IPS-NIHi7 (cell line): ENCODE data around the gene GABRB2.
"Not testable (repeated sequence)": the region's sequence is repeated elsewhere in the genome, so short reads cannot be mapped to it uniquely, and the experiment has no call there.

Experiments used
- DNase-seq: peaks from one replicate; pipeline ENCODE4 v3.0.0; 2012; ENCODE audit warnings: mixed read lengths; ENCODE audit errors: extremely low spot score

GABRB2 gene

DNA sequence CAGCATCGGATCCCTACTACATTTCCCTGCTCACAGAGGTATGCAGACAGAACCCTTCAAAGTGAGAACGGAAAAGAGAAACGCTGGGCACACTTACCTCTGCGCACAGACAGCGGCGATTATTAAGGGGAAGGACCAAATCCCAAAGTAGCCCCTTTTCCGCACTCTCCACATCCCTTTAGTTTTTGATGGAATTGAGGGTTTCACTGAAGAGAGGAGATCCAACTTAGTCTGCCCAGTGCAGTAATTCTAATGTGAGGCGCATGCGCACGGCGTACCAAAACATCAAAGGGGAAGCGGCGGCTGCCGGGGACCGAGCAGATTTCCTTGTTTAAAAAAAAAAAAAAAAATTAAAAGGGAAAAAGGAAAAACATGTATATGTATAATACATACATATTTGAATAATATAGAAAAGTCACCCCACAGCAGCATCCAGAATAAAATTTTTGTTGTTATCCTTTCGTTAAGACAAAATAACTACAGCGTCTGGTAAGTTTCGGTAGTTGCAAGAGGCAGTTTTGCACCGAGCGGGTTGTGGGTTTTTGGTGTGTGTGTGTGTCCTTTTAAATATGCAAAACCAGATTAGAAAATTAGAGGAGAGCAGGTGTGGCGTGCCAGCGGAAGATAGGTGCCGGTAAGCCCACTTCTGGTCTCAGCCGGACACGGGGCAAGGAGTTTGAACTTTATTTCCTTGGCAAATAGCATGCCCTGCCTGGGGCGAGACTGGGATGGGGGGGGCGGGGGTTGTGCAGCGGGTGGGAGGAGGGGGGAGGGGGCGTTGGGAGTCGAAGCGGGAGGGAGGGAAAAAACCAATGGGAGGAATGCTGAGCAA lies at the start of gene GABRB2:
Gene GABRB2, minus strand, starts transcription at position 256 of the 832 bp plus-strand sequence. Its CDS starts 82 bp downstream, at position 174.
- DNase-seq: peak; percentile 49

- DNase-seq: no peak
These were observed 39.3 kb upstream of the GABRB2 start for GRCh38 chr5:161585798-161586197.

DNA sequence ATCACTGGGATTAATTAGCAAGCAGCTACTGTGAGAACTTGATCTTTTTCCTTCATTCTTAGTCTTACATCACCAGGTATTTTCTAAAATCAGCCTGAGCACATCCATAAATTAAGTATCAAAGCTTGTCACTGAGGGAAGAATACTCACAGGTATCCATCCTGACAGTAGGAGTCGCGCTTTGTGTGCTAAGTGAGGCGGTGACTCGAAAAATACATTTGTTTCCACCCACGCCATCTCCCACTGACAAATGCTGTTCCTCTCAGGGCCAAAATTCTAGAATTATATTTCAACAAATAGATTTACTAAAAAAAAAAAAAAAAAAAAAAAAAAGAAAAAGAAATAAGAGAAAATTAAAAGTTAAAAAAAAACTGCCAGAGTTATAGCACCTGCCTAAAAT lies 34.1 kb upstream of the GABRB2 start:
- no peak for DNase-seq

- DNase-seq: no peak
These were observed 26.4 kb upstream of the GABRB2 start for GRCh38 chr5:161572914-161573313.

DNA sequence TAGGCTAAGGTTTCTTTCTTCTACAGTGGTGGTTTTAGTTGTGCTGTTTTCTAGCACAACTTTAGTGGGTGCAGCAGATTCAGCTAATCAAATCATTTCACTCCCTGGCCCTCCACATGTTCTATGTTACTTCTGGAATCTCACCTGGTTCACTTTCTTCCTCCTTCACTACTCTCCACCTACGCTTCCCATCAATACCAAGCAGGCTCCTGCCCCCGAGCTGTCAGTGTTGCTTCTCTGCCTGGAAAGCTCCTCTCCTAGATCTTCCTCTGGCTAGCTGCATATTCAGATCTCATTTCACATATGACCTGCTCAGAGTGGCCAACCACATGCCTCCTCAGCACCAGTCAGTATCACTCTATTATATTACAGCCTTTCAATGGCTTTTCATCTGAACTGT lies 19.6 kb upstream of the GABRB2 start:
- DNase-seq: no peak

DNA sequence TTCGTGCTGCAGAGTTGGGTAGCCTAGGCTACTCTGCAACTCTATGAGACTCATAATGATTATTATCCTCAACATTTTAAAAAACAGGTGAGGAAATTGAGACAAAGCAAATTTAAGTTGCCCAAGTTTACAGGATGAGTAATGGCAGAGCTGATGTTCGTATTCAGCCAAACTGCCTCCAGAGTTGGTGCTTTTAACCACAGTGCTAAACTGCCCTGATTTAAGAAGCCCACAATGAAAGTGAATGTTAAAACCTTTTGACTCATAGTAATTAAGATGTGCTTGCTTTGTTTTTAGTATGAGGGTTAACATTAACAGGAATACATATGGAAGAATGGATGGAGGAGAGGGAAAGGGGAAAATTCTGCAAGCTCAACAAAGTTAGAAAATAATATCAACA lies 15.9 kb upstream of the GABRB2 start:
- DNase-seq: no peak

DNA sequence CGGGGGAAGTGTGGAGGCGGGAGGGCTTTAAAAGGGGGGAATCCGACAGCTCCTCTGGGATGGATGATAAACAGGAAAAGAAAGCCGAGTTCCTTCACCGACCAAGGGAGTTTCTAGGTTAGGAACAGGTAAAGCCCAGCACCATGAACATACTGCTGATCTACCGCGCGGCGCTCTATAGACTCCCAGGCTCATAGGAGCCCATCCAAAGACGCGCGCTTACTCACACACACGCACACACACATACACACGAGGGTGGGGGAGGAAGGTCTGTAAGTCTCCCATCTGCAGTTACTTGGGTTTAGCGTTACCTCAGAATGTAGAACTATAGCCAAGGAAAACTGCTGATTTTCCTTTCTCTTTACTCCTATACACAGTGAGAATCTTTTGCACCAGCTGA lies 2.6 kb upstream of the GABRB2 start:
- peak; percentile 23 for DNase-seq

DNA sequence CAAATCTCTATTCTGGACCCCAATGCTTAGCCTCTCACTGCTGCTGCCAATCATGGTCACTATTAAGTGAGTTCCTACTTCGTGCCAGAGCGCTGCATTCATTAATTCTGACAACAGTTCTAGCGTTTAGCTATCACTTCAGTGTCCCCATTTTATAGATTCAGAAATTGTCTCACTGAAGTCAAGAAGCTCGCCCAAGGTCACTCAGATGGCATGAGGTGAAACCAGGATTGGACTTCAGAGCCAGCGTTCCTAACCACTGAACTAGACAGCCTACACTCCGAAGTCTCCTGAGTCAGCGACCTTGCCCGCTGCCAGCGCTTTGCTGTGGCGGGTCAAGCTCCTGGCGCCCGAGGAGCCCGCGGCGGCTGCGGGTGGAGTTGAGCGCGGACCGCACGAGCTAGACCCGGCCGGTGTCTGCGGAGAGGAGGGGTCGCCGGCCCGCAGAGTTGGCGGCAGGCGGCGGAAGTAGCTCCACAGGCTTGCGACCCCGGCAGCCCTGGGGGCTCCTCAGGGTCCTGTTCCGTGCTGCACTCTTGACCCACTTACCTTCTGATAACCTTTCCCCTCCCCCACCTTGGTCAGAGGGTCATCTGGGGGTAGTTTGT lies 2.1 kb upstream of the GABRB2 start:
- DNase-seq: peak; percentile 32

GRCh38 chr5:161547738-161548486 lies 1.4 kb upstream of the GABRB2 start:
- DNase-seq: peak; percentile 31

DNA sequence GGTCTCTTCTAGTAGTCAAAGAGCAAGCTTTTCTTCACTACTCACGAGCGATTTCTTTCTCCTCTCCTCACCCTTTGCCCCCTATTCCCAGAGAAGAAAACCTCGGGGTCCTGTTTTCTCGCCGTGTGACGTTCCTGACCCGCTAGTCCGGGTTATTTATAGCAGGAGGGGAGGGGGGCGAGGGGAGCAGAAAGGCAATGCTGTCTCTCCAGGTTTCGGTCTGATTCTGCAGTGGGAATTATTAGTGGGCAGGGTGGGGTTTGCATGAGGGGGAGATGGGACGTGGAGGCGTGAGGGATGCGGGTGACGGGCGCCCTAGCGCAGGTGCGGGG lies 847 bp upstream of the GABRB2 start:
- peak; percentile 12 for DNase-seq

GRCh38 chr5:161546095-161546469 lies 443 bp downstream of the GABRB2 start:
- no peak for DNase-seq

GRCh38 chr5:161545344-161546094 lies 1.0 kb downstream of the GABRB2 start:
- no peak for DNase-seq

- DNase-seq: peak; percentile 78
These were observed 2.2 kb downstream of the GABRB2 start for GRCh38 chr5:161544350-161544765.

DNA sequence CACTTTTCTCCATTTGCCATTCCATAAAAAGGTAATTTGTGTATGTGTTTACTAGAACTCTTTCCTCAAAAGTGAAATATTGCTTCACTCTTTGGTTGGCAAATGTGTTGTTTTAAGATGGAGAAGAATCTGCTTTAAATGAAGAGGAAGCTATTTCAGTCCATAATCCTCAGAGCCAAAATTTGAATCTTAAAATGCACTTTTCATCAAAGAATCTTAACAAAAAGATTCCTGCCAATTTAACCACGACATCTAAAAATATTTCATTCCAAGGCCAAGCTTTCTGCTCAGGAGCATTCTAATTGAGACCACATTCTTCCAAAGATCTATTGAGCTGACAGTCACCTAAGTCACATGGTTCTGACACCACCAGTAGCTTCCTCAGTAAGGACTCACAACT lies 7.5 kb downstream of the GABRB2 start:
- DNase-seq: no peak

DNA sequence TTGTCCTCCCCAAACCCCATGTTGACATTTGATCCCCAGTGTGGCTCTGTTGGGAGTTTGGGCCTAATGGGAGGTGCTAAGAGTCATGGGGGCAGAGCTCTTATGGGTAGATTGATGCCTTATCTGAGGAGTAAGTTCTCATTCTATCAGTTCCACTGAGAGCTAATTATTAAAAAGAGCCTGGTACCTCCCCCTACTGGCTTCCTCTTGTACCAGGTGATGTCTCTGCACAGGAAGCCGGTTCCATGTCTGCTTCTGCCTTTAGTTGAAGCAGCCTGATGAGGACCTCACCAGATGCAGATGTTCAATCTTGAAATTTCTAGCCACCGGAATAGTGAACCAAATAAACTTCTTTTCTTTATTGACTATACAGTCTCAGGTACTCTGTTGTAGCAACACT lies 10.8 kb downstream of the GABRB2 start:
- peak; percentile 10 for DNase-seq

- DNase-seq: no peak
These were observed 15.8 kb downstream of the GABRB2 start for GRCh38 chr5:161530700-161531099.

- DNase-seq: no peak
These were observed 32.6 kb downstream of the GABRB2 start for GRCh38 chr5:161513942-161514341.

GRCh38 chr5:161507591-161507990 lies 38.9 kb downstream of the GABRB2 start:
- no peak for DNase-seq

DNA sequence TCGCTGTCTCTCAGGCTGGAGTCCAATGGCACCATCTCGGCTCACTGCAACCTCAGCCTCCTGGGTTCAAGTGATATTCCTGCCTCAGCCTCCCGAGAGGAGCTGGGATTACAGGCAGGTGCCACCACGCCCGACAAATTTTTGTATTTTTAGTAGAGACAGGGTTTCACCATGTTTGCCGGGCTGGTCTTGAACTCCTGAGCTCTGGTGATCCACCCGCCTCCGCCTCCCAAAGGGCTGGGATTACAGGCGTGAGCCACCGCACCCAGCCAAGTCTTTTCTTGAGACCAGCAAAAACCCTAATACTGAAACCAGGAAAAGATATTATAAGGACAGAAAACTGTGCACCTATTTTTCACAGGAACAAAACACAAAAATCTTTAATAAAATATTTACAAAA lies 41.4 kb downstream of the GABRB2 start:
- not testable (repeated sequence) for DNase-seq

- no peak for DNase-seq
These were observed 48.0 kb downstream of the GABRB2 start for GRCh38 chr5:161498531-161498930.

- no peak for DNase-seq
These were observed 62.8 kb downstream of the GABRB2 start for GRCh38 chr5:161483721-161484120.

DNA sequence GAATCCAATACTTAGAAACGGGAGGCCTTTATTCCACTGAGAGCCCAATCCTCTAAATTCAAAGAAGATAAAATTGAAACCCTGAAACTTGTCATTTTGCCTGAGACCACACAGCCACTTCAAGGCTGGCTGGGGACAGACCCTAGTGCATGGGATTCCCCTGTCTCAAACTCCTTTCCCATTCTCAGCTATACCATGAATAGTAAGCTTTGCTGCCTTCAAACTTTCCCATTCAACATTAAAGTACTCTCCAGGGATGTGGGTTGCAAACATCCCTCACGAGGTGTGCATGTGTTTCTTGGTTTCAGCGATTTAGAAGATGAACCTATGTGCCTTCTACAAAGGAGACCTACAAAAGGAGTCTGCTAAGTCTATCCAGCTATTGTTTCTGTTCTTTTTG lies 64.6 kb downstream of the GABRB2 start:
- DNase-seq: no peak
